Activated naive CD4-positive, alpha-beta T cell treated with anti-CD3 and anti-CD28 coated beads, Interleukin-2, amount 10 ng/mL, durations not matched to agents 7 days and 5 days (primary cell): ENCODE data around the gene GDNF.
"Not testable (repeated sequence)": the region's sequence is repeated elsewhere in the genome, so short reads cannot be mapped to it uniquely, and the experiment has no call there.

ENCODE experiments used
- CTCF ChIA-PET: fragments of 350-600 bp; sonication (Branson Sonifier 250); formaldehyde crosslinking; loops from one replicate; lab custom pipeline; 2021; ENCODE audit warnings: antibody characterized with exemption; lab: Charles Lee
- DNase-seq: peaks from one replicate; pipeline ENCODE4 v3.0.0-alpha.2; 2020
- H3K27ac Mint-ChIP-seq: one replicate; pipeline ENCODE4 v1.8.0; 2021; ENCODE audit warnings: mild to moderate bottlenecking, moderate library complexity, mixed read lengths
- H3K27me3 Mint-ChIP-seq: one replicate; pipeline ENCODE4 v1.8.0; 2021; ENCODE audit warnings: mild to moderate bottlenecking, mixed read lengths
- H3K36me3 Mint-ChIP-seq: one replicate; pipeline ENCODE4 v1.8.0; 2021; ENCODE audit warnings: mixed read lengths
- H3K4me1 Mint-ChIP-seq: one replicate; pipeline ENCODE4 v1.8.0; 2021; ENCODE audit warnings: mixed read lengths
- H3K4me3 Mint-ChIP-seq: one replicate; pipeline ENCODE4 v1.8.0; 2021; ENCODE audit warnings: mild to moderate bottlenecking, moderate library complexity, mixed read lengths
- H3K9me3 Mint-ChIP-seq: one replicate; pipeline ENCODE4 v1.8.0; 2021; ENCODE audit warnings: mixed read lengths

Gene GDNF

DNA sequence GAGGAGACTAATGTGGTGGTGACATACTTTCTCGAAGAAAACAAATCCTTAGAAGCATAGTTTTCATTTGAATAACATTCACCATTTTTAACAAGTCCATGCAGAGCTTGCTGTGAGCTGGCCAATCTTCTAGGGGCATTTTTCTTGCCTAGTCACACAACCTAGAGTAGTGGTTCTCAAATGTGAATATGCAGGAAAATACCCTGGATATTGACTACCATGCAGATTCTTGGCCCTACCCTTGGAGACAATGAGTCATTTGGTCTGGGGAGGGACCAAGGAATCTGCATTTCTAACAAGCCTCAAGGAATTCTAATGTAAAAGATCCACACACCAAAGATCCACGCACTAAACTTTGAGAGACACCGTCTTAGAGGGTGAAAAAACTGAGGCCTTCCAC, 23.5 kb downstream of the GDNF start:
- DNase-seq, result no peak
- CTCF ChIA-PET, result no interaction called here
- H3K27me3 Mint-ChIP-seq, result no peaks in the 10 kb centered on the region
- H3K9me3 Mint-ChIP-seq, result no peaks in the 10 kb centered on the region
- H3K27ac Mint-ChIP-seq, result no peak overlapping the region
- H3K36me3 Mint-ChIP-seq, result no peaks in the 10 kb centered on the region
- H3K4me3 Mint-ChIP-seq, result no peak overlapping the region
- H3K4me1 Mint-ChIP-seq, result no peaks in the 10 kb centered on the region

DNA sequence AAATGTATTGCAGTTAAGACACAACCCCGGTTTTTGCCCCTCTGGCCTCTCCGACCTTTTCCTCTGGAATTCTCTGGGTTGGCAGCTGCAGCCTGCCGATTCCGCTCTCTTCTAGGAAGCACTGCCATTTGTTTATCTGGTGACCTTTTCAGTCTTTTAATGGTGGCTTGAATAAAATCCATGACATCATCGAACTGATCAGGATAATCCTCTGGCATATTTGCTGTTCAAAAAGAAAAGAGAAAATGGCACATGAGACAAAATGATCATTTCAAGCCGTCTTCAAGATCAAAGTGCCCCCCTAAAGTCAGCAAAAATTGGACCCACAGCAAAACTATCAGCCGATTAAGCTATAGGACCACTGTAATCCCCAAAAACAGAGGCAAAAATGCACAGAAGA, 23.9 kb downstream of the GDNF start:
- Mint-ChIP-seq H3K4me3 (no peak overlapping the region), H3K27me3 (no peaks in the 10 kb centered on the region), H3K36me3 (no peaks in the 10 kb centered on the region), H3K9me3 (no peaks in the 10 kb centered on the region), H3K27ac (no peak overlapping the region), H3K4me1 (no peaks in the 10 kb centered on the region)
- no peak for DNase-seq
- CTCF ChIA-PET, result no interaction called here

DNA sequence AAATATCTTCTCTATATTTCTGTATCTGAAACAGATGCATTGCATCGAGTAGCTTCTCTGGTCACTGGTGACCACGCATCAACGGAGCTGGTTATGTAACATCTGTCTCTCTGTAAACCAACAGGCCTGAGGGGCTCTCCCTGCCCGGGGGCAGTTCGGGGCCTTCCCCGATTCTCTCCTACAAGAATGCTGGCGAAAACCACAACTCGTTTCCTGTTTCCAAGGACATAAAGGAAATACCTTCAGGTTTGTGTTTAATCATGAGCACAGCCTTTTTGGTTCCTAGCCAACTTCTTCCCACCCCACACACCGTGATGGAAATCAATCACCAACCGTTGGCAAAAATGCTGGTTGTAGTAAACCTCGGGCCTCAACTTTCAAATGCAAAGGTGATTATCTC, 25.1 kb downstream of the GDNF start:
- no peak for DNase-seq
- Mint-ChIP-seq H3K9me3 (no peaks in the 10 kb centered on the region), H3K27ac (no peak overlapping the region), H3K27me3 (no peaks in the 10 kb centered on the region), H3K4me1 (no peaks in the 10 kb centered on the region), H3K36me3 (no peaks in the 10 kb centered on the region), H3K4me3 (no peak overlapping the region)
- CTCF ChIA-PET, result no interaction called here

DNA sequence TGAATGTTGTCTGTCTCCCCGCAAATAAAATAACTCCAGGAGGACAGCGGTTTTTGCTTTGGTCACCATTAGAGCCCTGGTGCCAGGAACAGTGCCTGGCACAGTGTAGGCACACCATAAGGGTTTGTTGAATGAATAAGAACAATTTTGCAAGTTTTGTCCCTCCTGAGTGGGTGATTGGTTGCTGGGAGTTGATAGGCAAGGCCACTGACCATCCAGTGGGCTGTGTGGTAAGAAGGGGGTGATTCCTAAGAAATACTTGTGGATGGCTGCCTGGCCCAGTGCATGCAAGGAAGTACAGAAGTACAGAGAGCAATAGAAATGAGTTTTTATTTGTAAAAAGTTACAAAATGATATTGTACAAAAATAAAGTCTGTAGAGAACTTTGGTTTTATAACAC, 27.5 kb downstream of the GDNF start:
- Mint-ChIP-seq H3K4me1 (no peaks in the 10 kb centered on the region), H3K27ac (no peak overlapping the region), H3K27me3 (no peaks in the 10 kb centered on the region), H3K9me3 (no peaks in the 10 kb centered on the region), H3K4me3 (no peak overlapping the region), H3K36me3 (no peaks in the 10 kb centered on the region)
- CTCF ChIA-PET, result no interaction called here
- DNase-seq, result no peak

DNA sequence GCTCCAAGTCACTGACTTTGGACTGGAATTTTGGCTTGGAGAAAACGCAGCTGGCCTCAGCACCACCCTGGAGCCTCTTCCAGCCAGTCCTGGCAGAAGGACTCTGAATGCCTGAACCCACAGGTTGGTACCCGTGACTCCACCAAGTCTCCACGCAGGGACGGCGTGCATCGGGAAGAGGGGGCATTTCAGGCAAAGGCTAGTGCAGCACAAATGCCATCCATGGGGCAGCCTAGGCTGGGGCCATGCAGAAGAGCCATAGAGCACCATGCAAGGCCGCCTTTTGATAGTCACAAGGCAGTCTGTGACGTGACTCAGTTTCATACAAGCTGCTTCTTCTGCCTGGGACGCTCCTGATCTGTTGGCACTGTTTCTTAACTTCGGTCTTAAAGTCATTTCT, 28.0 kb downstream of the GDNF start:
- Mint-ChIP-seq H3K4me1 (no peaks in the 10 kb centered on the region), H3K27ac (no peak overlapping the region), H3K4me3 (no peak overlapping the region), H3K27me3 (no peaks in the 10 kb centered on the region), H3K36me3 (no peaks in the 10 kb centered on the region), H3K9me3 (no peaks in the 10 kb centered on the region)
- CTCF ChIA-PET, result no interaction called here
- DNase-seq, result no peak

DNA sequence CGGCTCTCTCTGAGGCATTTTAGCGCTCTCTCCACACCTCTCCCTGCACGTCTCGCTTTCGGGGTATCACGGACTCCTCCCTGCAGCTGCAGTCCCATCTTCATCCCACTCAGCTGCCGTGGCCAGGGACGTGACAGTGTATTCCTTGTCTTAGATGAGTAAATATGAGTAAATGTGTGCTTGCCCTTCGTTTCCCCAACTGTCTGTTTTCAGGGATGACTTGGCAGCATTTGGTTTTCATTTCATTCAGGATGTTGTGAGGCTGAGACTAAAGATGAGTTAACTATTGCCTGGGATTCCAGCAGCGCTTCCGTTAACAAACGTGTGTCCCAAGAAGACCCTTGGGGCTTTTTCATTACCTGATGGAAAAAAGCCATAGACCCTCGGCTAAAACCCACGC, 29.5 kb downstream of the GDNF start:
- no peak for DNase-seq

DNA sequence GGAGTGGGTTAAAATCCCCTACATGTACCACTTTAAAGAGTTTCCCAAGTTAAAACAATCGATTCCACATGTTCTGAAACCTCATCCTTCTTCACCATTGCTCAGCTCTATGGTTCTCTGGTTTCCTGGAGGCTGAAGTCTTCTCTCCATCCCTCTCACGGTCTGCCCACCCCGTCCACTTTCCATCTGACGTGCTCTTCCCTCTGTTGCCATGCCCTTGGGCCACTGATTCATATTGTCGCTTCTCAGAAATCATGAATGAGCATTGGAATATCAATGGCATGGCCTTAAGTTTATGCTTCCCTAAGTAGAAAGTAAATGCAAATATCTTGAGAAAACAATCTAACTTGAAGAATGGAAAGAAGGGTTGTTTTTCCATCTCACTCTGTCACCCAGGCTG, 30.9 kb downstream of the GDNF start:
- CTCF ChIA-PET, result no interaction called here
- H3K9me3 Mint-ChIP-seq, result no peaks in the 10 kb centered on the region
- H3K4me3 Mint-ChIP-seq, result no peak overlapping the region
- no peaks in the 10 kb centered on the region for H3K27me3 Mint-ChIP-seq
- H3K4me1 Mint-ChIP-seq, result no peaks in the 10 kb centered on the region
- no peak for DNase-seq
- no peak overlapping the region for H3K27ac Mint-ChIP-seq
- H3K36me3 Mint-ChIP-seq, result no peaks in the 10 kb centered on the region

More for the DNA sequence above, 29.5 kb downstream of the GDNF start:
- CTCF ChIA-PET, result no interaction called here
- H3K27ac Mint-ChIP-seq, result no peak overlapping the region
- H3K36me3 Mint-ChIP-seq, result no peaks in the 10 kb centered on the region
- H3K4me1 Mint-ChIP-seq, result no peaks in the 10 kb centered on the region
- no peaks in the 10 kb centered on the region for H3K27me3 Mint-ChIP-seq
- no peak overlapping the region for H3K4me3 Mint-ChIP-seq
- no peaks in the 10 kb centered on the region for H3K9me3 Mint-ChIP-seq

DNA sequence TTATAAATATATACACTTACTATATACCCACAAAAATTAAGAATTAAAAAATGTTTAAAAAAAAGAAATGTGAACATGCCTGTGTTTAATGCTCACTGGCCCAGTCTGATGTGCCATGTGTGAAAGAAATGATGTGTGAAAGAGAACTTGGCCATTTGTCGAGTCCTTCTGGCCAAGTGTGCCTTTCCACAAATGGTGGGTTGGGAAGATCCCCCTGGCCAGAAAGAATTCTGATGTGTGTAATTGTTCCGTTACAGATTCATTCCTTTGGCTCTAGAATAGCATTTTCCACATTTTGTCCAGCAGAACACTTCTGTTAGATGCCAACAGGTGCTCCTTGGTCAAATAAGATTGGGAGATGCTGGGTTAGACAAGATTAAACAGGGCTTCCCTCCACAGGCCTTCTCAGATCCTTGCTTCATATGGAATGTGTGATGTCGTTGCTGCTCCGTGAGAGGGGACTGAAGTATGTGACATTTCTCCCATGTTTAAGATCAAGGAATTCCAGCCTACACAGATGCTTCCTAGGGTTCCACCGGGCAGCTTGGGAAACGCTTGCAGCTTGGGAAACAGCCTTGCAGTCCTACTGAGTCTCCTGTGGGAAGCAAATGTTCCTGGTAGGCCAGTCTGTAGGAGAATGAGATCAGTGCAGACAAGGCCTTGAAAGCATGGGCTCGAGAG, 32.1 kb downstream of the GDNF start:
- no peaks in the 10 kb centered on the region for H3K36me3 Mint-ChIP-seq
- DNase-seq, result no peak
- CTCF ChIA-PET, result no interaction called here

DNA sequence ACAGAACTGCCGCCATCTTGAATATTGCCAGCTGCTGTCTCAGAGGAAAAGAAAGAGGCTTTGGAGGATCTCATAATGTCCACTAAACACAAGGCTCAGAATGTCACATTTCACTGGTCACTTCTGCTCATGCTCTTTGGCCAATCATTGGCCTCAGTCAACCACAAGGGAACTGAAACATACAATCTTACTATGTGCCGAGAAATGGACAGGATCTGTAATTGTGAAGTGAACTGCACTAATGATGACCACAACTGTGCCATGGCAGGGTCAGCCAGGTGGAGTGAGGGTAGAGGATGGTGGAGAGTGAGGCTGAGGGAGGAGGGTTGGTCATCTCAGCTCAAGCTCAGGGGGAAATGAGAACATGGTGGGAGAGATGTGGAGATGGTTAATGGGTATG, 32.8 kb downstream of the GDNF start:
- Mint-ChIP-seq H3K4me3 (no peak overlapping the region), H3K27me3 (no peaks in the 10 kb centered on the region), H3K9me3 (no peaks in the 10 kb centered on the region), H3K36me3 (no peaks in the 10 kb centered on the region), H3K4me1 (no peaks in the 10 kb centered on the region), H3K27ac (no peak overlapping the region)
- CTCF ChIA-PET, result no interaction called here
- no peak for DNase-seq

More for the DNA sequence above, 32.1 kb downstream of the GDNF start:
- H3K27ac Mint-ChIP-seq, result no peak overlapping the region
- H3K27me3 Mint-ChIP-seq, result no peaks in the 10 kb centered on the region
- H3K9me3 Mint-ChIP-seq, result no peaks in the 10 kb centered on the region
- no peaks in the 10 kb centered on the region for H3K4me1 Mint-ChIP-seq
- H3K4me3 Mint-ChIP-seq, result no peak overlapping the region

DNA sequence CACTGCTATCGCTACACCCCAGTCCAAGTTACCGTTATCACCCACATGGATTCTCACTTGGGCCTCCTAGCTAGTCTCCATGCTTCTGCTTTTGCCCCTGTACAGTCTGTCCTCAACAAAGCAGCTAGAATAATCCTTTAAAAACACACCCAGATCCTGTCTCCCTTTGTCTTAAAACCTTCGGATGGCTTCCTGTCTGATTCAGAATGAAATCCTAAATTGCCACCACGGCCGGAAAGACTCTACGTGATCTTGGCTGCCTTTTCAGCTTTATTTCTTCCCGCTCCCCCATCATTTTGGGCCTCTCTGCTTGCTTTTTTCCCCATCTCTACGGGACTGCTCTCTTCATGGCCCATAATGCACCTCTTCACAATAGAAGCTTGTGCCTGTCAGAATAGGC, 33.4 kb downstream of the GDNF start:
- Mint-ChIP-seq H3K4me3 (no peak overlapping the region), H3K4me1 (no peaks in the 10 kb centered on the region), H3K36me3 (no peaks in the 10 kb centered on the region), H3K27ac (no peak overlapping the region), H3K27me3 (no peaks in the 10 kb centered on the region), H3K9me3 (no peaks in the 10 kb centered on the region)
- no peak for DNase-seq
- CTCF ChIA-PET, result no interaction called here

DNA sequence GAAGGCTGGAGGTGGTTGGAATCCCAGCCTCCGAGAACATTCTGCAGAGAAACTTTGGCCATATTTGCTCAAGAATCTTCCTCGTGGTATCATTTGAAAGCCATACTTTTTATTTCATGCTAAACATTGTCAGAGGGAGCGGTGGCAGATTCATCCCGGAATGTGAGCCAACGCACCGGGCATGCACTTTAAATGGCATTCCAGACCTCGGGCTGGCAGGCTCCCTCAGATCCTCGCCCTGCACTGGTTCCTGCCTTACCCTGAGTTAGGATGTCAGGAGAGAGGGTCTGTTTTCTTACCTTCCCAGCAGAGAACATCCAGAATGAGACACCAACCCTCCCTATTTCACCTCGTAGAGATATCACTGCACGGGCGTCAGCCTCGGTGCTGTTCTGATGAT, 33.8 kb downstream of the GDNF start:
- Mint-ChIP-seq H3K4me1 (no peaks in the 10 kb centered on the region), H3K27me3 (no peaks in the 10 kb centered on the region), H3K36me3 (no peaks in the 10 kb centered on the region), H3K4me3 (no peak overlapping the region), H3K9me3 (no peaks in the 10 kb centered on the region), H3K27ac (no peak overlapping the region)
- no peak for DNase-seq
- CTCF ChIA-PET, result no interaction called here

DNA sequence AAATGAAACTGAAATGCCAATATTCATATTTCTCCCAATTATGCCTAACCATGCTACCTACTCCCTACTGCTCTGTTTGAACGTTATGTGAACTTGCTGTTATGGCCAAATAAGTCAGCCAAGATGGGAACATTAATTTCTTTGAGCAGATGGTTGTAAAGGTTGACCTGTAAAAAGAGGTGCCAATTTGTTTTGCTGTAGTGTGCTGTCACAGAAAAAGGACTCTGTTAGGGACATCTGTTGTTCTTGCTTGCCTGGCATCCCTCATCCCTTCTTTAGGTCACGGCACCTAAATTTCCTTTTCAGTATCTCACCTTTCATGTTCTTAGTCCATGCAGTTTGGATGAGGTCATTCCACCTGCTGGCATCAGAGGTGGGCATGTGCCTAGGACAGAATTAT, 35.4 kb downstream of the GDNF start:
- H3K27ac Mint-ChIP-seq, result no peak overlapping the region
- DNase-seq, result no peak
- H3K4me3 Mint-ChIP-seq, result no peak overlapping the region
- no peaks in the 10 kb centered on the region for H3K9me3 Mint-ChIP-seq
- no peaks in the 10 kb centered on the region for H3K4me1 Mint-ChIP-seq
- CTCF ChIA-PET, result no interaction called here
- H3K27me3 Mint-ChIP-seq, result no peaks in the 10 kb centered on the region
- no peaks in the 10 kb centered on the region for H3K36me3 Mint-ChIP-seq

DNA sequence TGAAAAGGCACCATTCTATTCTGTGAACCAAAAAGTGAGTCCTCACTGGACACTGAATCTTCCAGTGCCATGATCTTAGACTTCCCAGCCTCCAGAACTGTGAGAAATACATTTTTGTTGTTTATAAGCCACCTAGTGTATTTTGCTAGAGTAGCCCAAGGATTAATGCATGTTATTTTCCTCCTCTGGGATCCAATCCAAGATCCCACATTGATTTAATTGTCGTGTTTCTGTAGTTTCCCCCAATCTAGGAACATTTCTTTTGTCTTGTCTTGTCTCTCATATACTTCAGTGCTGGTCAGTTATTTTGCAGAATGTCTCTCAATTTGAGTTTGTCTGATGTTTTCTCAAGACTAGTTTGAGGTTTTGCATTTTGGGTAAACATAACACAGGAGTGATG, 36.4 kb downstream of the GDNF start:
- Mint-ChIP-seq H3K9me3 (no peaks in the 10 kb centered on the region), H3K27ac (no peak overlapping the region), H3K4me1 (no peaks in the 10 kb centered on the region), H3K4me3 (no peak overlapping the region), H3K36me3 (no peaks in the 10 kb centered on the region), H3K27me3 (no peaks in the 10 kb centered on the region)
- no peak for DNase-seq
- CTCF ChIA-PET, result no interaction called here

DNA sequence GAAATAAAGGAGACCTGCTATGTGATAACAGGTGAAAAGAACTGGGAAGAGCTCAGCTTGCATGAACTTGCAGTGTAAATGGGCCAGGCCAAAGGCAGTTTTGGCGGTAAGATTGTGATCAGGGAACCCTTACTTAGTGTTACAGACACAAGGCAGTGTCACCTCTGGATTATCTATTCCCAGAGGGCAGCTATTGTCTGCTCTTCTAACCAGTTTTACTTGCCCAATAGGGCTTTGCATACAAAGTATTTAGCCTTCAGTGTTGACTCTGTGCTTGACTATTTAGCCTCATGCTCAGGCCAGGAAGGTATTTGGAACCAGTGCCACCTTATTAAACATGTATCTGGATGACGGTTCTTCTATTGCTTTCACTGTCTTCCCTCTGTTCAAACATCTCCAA, 38.3 kb downstream of the GDNF start:
- CTCF ChIA-PET, result no interaction called here
- no peaks in the 10 kb centered on the region for H3K27me3 Mint-ChIP-seq
- no peak for DNase-seq
- no peaks in the 10 kb centered on the region for H3K9me3 Mint-ChIP-seq
- H3K36me3 Mint-ChIP-seq, result no peaks in the 10 kb centered on the region
- H3K4me3 Mint-ChIP-seq, result no peak overlapping the region
- no peak overlapping the region for H3K27ac Mint-ChIP-seq
- H3K4me1 Mint-ChIP-seq, result no peaks in the 10 kb centered on the region

DNA sequence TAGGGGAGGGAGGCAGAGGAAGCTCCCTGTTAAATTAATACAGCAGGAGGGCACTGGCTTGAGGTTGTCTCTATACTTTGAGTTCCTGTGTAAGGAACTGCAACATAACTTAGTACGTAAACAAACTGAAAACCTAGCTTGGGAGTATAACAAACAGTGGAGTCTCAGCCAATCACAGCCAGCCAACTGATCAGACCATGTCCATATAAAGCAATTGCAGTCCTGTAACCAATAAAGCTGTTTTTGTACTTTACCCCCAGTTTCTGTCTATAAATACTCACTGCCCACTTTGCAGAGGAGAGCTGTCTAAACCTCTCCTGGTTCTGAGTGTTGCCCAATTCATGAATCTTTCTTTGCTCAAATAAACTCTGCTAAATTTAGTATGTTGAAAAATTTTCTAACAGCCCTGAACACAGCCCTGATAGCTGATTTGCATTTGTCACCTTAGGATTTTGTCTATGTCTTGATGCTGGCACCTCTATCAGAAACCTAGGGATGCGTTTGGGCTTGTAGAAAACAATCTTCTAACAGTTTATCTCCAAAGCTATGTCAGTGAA, 39.9 kb downstream of the GDNF start:
- CTCF ChIA-PET, result no interaction called here
- Mint-ChIP-seq H3K36me3 (no peaks in the 10 kb centered on the region), H3K27me3 (no peaks in the 10 kb centered on the region), H3K27ac (no peak overlapping the region), H3K9me3 (no peaks in the 10 kb centered on the region), H3K4me1 (no peaks in the 10 kb centered on the region), H3K4me3 (no peak overlapping the region)
- DNase-seq, result no peak

DNA sequence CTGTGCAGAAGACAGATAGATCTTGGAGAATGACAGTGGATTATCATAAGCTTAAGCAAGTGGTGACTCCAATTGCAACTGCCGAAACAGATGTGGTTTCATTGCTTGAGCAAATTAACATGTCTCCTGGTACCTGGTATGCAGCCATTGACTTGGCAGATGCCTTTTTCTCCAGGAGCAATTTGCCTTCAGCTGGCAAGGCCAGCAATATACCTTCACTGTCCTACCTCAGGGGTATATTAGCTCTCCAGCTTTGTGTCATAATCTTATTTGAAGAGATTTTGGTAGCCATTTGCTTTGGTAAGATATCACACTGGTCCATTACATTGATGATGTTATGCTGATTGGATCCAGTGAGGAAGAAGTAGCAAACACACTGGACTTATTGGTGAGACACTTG, 43.4 kb downstream of the GDNF start:
- CTCF ChIA-PET, H3K36me3 Mint-ChIP-seq, H3K27ac Mint-ChIP-seq: not testable (repeated sequence)

More for the DNA sequence above, 43.4 kb downstream of the GDNF start:
- not testable (repeated sequence) for DNase-seq, H3K4me3 Mint-ChIP-seq, H3K27me3 Mint-ChIP-seq, H3K4me1 Mint-ChIP-seq
- peaks cover 17% of the 10 kb centered on the region for H3K9me3 Mint-ChIP-seq
